DMS79 treated with DMSO at 0.1 percent for 48 hours (cell line): ENCODE data around the gene KDM2A.
"Not testable (repeated sequence)": the region's sequence is repeated elsewhere in the genome, so short reads cannot be mapped to it uniquely, and the experiment has no call there.

Experiments used
- DNase-seq: peaks from one replicate; lab custom pipeline; 2025; lab: John Stamatoyannopoulos, UW

KDM2A gene

GRCh38 chr11:67117672-67118180 is 1.3 kb upstream of the KDM2A start:
- no peak for DNase-seq

DNA sequence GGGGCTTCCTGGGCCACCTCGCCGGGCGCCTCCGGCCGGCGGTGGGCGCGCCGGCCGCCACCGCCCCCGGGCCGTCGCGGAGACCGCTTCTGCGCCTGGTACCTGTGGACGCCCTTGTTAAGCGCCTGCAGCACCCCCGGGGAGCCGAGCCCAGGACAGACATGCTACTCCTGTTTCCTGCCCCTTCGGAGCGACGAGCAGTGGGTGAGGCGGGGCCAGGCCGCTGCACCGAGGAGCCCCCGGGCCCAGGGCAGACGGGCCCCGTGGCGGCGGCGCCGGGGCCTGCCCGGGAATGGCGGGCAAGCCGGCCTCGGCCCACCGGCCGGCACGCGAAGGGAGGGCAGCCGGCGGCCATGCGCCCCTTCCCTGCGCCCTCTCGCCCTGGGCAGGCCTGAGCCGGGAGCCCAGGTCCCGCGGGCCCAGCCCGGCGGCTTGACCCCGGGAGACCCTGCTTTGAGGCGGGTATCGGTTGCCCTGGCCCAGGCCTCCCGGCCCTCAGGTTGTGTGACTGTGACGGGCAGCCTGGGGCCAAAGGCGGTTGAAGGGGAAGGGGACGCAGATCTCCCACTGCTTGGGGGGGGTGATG is 789 bp upstream of the KDM2A start:
- peak; percentile 26 for DNase-seq

- DNase-seq = no peak
Observed at GRCh38 chr11:67119585-67120391, 725 bp downstream of the KDM2A start.

GRCh38 chr11:67120456-67120855 is 1.4 kb downstream of the KDM2A start:
- DNase-seq = no peak

DNA sequence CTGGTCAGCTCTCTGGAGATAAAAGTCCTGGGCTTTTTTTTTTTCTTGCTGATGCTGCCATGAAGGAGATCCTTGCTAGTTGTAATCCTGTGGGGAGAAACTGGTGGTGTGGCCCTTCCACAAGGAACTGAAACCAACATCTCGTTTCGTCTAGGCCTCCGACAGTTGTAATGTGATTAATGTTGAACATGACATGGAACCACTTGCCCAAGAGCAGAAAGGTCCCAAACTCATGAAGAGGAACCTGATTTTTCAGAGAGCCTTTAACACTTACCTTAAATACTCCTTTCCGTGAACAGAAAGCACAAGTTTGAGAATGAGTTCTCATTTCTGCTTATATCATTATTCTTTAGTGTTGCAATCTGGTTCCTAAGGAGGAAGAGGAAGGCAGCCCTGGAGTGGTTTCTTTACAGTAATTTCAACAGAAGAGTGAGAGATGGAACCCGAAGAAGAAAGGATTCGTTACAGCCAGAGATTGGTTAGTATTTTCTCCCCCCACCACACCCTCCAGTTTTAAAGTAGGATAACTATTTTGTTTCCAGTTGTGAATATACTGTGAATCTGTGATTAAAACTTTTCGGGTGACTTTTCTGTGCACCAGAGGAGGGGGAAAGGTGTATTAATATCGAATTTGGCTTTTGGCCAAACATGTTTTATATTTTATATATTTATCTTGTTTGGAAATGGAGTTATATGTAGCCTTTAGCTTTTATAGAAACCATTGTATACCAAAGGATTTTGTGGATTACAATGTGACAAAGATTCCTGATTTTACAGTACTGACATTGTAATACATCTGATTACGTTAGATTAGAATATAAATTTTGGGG is 2.0 kb downstream of the KDM2A start:
- peak; percentile 30 for DNase-seq

DNA sequence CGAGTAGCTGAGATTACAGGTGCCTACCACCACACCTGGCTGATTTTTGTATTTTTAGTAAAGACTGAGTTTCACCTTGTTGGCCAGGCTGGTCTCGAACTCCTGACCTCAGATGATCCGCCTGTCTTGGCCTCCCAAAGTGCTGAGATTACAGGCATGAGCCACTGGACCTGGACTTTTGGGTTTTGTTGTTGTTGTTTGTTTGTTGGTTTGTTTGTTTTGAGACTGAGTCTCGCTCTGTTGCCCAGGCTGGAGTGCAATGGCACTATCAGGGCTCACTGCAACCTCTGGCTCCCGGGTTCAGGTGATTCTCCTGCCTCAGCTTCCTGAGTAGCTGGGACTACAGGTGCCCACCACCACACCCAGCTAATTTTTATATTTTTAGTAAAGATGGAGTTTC is 4.7 kb downstream of the KDM2A start:
- not testable (repeated sequence) for DNase-seq

DNA sequence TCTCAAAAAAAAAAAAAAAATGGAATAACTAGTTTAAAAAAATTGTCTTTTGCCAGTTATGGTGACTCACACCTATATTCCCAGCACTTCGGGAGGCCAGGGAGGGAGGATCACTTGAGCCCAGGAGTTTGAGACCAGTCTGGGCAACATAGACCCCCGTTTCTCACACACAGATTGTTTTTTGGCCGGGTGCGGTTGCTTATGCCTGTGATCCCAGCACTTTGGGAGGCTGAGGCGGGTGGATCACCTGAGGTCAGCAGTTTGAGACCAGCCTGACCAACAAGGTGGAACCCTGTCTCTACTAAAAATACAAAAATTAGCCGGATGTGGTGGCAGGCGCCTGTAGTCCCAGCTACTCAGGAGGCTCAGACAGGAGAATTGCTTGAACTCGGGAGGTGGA is 7.2 kb downstream of the KDM2A start:
- DNase-seq = not testable (repeated sequence)

DNA sequence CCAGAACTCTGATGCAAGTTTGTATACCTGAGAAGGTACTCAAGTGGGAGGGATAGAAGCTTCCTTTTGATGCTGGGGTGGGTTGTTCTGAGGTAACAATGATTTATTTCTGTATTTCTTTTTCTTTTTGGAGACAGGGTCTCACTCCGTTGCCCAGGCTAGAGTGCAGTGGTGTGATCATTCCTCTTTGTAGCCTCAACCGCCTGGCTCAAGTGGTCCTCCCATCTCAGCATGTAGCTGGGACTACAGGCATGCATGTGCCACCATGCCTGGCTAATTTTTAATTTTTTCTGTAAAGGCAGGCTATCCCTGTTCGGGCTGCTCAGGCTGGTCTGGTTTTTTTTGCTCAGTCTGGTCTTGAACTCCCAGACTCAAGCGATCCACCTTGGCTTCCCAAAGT is 7.9 kb downstream of the KDM2A start:
- DNase-seq = no peak

- DNase-seq = not testable (repeated sequence)
Observed at GRCh38 chr11:67130861-67131260, 11.8 kb downstream of the KDM2A start.

DNA sequence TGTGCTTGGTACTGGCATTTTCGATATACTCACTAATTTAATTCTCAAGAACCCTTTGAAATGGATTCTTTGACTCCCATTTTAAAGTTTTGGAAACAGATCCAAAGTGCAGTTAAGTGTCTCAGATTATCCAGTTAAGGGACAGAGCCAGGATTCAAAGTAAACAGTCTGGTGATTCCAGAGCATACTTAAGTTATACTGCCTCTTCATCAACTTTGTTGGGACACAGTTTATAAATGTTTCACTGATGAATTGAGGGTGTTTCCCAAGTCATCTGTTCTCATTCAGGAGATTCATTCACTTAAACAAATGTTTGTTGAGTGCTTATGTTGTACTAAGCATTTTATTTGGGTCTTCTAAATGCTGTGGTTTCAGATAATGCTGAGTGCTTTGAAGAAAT is 17.1 kb downstream of the KDM2A start:
- no peak for DNase-seq

GRCh38 chr11:67138922-67139321 is 19.9 kb downstream of the KDM2A start:
- no peak for DNase-seq

- DNase-seq = no peak
Observed at GRCh38 chr11:67146516-67147226, 27.6 kb downstream of the KDM2A start.

GRCh38 chr11:67153971-67154370 is 34.9 kb downstream of the KDM2A start:
- DNase-seq = no peak

GRCh38 chr11:67154726-67155125 is 35.7 kb downstream of the KDM2A start:
- DNase-seq = no peak

DNA sequence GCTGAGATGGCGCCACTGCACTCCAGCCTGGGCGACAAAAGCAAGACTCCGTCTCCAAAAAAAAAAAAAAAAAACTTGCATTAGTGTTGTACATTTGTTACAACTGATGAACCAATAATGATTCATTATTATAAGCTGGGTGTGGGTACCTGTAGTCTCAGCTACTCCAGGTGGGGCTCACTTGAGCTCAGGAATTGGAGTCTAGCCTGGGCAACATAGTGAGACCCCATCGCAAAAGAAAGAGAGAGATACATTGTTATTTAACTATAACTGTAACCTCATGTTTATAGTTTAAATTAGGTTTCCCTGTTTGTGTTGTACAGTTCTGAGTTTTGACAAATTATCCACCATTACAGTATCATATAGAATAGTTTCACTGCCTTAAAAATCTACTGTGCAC is 38.6 kb downstream of the KDM2A start:
- DNase-seq = no peak

GRCh38 chr11:67158221-67158620 is 39.2 kb downstream of the KDM2A start:
- no peak for DNase-seq

DNA sequence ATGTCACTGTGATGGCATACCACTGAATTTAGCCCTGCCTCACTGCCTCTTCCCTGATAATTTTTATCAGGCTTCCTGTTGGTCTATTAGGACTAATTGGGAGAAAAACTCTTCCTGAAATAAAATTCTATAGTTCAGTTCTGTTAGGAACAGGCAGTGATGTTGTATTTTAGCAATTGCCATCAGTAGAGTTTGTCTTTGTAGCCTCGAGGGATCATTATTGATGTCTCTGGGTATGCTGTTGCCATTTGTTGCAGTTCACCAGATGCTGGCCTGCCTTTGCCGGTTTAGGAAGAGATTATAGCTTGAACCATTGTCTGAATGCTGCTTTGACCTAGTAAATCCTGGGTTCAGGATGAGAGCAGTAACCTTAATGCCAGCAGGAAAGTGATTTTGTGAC is 41.0 kb downstream of the KDM2A start:
- no peak for DNase-seq

DNA sequence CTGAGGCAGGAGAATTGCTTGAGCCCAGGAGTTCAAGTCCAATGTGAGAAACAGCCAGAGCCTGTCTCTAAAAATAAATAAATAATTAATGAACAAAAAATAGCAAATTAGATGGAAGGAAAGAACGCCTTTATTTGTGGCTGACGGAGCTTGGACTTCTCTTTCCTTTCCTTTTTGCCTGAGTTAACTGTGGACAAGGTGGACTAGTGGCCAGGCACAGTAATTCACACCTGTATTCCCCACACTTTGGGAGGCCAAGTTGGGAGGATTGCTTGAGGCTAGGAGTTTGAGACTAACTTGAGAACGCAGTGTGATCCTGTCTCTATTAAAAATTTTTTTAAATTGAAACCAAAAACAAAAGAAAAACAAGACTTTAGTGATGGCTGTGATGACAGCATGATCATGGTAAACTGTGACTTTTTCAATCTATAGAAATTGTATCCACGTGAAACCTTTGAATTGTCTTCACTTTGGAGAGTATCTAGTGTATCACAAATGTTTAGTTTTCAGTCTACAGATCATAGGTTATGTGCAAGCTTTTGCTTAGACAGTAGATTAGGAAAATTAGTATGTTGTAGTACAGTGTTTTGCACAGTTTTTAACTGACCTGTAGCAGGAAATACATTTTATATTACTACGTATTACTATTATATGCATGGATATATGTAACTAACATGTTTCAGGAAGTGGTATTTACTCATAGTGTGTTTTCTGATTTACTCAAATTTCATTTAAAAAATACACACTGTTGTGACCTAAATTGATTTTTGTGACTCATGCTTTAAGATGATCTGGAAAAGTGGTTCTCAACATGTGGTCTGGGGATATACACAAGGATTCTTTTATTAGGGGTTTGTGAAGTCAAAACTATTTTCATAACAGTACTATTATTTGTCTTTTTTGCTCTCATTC is 42.1 kb downstream of the KDM2A start:
- DNase-seq = no peak

GRCh38 chr11:67163006-67163405 is 43.9 kb downstream of the KDM2A start:
- peak; percentile 13 for DNase-seq

DNA sequence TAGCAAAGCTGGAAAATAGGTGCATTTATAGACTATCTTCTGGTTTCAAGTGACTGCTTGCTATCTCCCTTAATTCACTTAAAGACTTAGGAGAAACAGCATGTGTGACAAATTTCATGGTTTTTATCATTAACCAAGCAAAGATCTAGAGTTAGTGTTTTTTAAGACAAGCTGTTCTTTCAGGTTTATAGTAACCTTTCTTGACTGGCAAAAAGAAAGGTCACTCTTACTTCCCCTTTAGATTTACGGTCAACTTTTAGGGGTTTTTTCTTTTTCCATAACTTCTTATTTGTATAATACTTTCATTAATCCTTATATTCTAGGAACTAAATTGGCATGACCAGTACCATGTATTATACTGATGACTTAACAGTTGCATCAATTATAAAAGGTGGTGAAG is 46.6 kb downstream of the KDM2A start:
- no peak for DNase-seq

- DNase-seq = no peak
Observed at GRCh38 chr11:67167091-67167490, 48.0 kb downstream of the KDM2A start.
